Inflammatory macrophage treated with lipopolysaccharide for 4 hours (primary cell): ENCODE measurements around the gene TMEM175.
"Not testable (repeated sequence)": the region's sequence is repeated elsewhere in the genome, so short reads cannot be mapped to it uniquely, and the experiment has no call there.

ENCODE experiments used
- DNase-seq: peaks from one replicate; pipeline ENCODE4 v3.0.0-alpha.2; 2020

The TMEM175 gene

GRCh38 chr4:917992-918391, 14.3 kb upstream of the TMEM175 start:
- DNase-seq, result no peak

- DNase-seq, result peak; percentile 16
Measured at GRCh38 chr4:918591-918990, 13.7 kb upstream of the TMEM175 start.

- DNase-seq, result not testable (repeated sequence)
Measured at GRCh38 chr4:919004-919680, 13.1 kb upstream of the TMEM175 start.

GRCh38 chr4:921830-922331, 10.4 kb upstream of the TMEM175 start:
- no peak for DNase-seq

GRCh38 chr4:924107-925096, 7.9 kb upstream of the TMEM175 start:
- DNase-seq, result peak; percentile 90

- DNase-seq, result no peak
Measured at GRCh38 chr4:925171-925570, 7.1 kb upstream of the TMEM175 start.

GRCh38 chr4:925771-926500, 6.3 kb upstream of the TMEM175 start:
- no peak for DNase-seq

- no peak for DNase-seq
Measured at GRCh38 chr4:926538-926937, 5.7 kb upstream of the TMEM175 start.

GRCh38 chr4:927566-927965, 4.7 kb upstream of the TMEM175 start:
- peak; percentile 14 for DNase-seq

- DNase-seq, result no peak
Measured at GRCh38 chr4:929096-929765, 3.0 kb upstream of the TMEM175 start.

GRCh38 chr4:930028-930551, 2.2 kb upstream of the TMEM175 start:
- peak; percentile 79 for DNase-seq

GRCh38 chr4:930827-931193, 1.4 kb upstream of the TMEM175 start:
- DNase-seq, result no peak

- DNase-seq, result peak; percentile 62
Measured at GRCh38 chr4:931194-931959, 883 bp upstream of the TMEM175 start.

- DNase-seq, result no peak
Measured at GRCh38 chr4:932713-933070, 432 bp downstream of the TMEM175 start.

GRCh38 chr4:939508-939907, 7.2 kb downstream of the TMEM175 start:
- not testable (repeated sequence) for DNase-seq

- DNase-seq, result no peak
Measured at GRCh38 chr4:945274-946102, 13.2 kb downstream of the TMEM175 start.

- no peak for DNase-seq
Measured at GRCh38 chr4:946103-946450, 13.8 kb downstream of the TMEM175 start.

- no peak for DNase-seq
Measured at GRCh38 chr4:946517-947471, 14.5 kb downstream of the TMEM175 start.

- no peak for DNase-seq
Measured at GRCh38 chr4:947491-947971, 15.3 kb downstream of the TMEM175 start.
